Measurements from ENCODE around the gene PPEF1.

GRCh38 chrX:18793601-18794089 is 86.2 kb downstream of the PPEF1 start:
- no peak for TF ChIP-seq TAF1 (IDR thresholded peaks at IDR 0.05; ENCODE audit: low read depth)
- no peak for TF ChIP-seq REST (IDR thresholded peaks at IDR 0.05; ENCODE audit: low read depth)
- no peak for TF ChIP-seq ZBTB7A (IDR thresholded peaks at IDR 0.05; ENCODE audit: low read depth)
- TF ChIP-seq MAX (IDR thresholded peaks at IDR 0.05), result no peak
- no peak for TF ChIP-seq EP300 (IDR thresholded peaks at IDR 0.05; ENCODE audit: borderline replicate concordance)
- no peak for TF ChIP-seq RAD21 (IDR thresholded peaks at IDR 0.05; ENCODE audit: low read depth)
- no peak for TF ChIP-seq EGR1 (IDR thresholded peaks at IDR 0.05)

Data from Ishikawa (cell line).